ENCODE results near the gene RNF181.
"Not testable (repeated sequence)": the region's sequence is repeated elsewhere in the genome, so short reads cannot be mapped to it uniquely, and the experiment has no call there.

RNF181 gene

DNA sequence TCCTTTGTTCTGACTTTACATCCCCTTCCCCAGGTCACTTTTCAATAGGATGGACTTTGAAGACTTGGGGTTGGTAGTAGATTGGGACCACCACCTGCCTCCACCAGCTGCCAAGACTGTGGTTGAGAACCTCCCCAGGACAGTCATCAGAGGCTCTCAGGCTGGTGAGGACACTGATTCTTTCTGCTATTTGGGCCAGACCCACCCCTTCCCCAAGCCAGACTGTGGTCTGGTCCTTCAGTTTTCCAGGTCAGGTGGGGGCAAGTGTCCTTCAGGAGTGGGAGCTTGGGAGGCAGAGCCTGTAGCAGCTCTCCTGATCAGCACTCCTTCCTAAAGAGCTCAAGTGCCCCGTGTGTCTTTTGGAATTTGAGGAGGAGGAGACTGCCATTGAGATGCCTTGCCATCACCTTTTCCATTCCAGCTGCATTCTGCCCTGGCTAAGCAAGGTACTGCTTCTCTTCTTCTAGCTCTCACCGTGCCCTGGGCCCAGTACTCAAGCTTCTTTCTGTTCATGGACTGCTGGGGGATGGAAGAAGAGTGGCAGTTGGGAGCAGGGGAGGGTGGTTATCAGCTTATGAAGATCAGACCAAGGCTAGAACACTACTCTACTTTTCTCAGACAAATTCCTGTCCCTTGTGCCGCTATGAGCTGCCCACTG, 1.1 kb downstream of the RNF181 start:
- 57 to 100% methylated on average over 1 of the region's 3 CpGs for WGBS, 2 experiments (ENCODE audit: insufficient coverage in 2 of 2)
- H3K9me3 ChIP-seq (ENCODE audit: control insufficient read depth, low read length), result no peaks in the 10 kb centered on the region
- H3K4me1 ChIP-seq (ENCODE audit: control insufficient read depth, insufficient read depth, low read length, poor library complexity, severe bottlenecking), result peaks cover 6% of the 10 kb centered on the region
- no peak overlapping the region for H3K27ac ChIP-seq (ENCODE audit: low read depth, low read length, severe bottlenecking)
- peaks cover 38% of the 10 kb centered on the region for H3K36me3 ChIP-seq (ENCODE audit: control insufficient read depth, insufficient read depth, low read length)
- peak overlapping the region; percentile 69 for H3K4me3 ChIP-seq (ENCODE audit: extremely low read depth, insufficient read depth, low read length, poor library complexity, severe bottlenecking)

DNA sequence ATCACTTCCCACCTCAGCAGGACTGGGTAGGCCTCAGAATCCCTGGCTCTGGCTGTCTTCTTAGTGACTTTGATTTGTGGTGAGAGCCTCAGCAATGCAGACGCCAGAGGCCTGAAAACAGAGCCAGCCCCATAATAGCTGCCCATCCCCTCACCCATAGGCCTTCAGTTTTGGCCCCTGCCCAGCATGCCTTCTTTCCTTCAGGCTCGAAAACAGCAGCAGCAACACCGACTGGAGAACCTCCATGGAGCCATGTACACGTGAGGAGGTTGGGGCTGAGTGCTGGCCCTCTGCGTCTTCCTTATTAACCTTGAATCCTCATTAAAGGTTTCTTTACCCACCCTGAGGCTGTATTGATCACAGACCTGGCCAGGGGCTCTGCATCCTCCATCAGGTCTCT, 1.7 kb downstream of the RNF181 start:
- H3K27ac ChIP-seq (ENCODE audit: low read depth, low read length, severe bottlenecking), result no peak overlapping the region
- WGBS, 2 experiments (ENCODE audit: insufficient coverage in 2 of 2), result 85 to 99% methylated on average over 5 of the region's 5 CpGs
- H3K9me3 ChIP-seq (ENCODE audit: control insufficient read depth, low read length), result no peaks in the 10 kb centered on the region
- peaks cover 38% of the 10 kb centered on the region for H3K36me3 ChIP-seq (ENCODE audit: control insufficient read depth, insufficient read depth, low read length)
- no peak overlapping the region for H3K4me3 ChIP-seq (ENCODE audit: extremely low read depth, insufficient read depth, low read length, poor library complexity, severe bottlenecking)
- H3K4me1 ChIP-seq (ENCODE audit: control insufficient read depth, insufficient read depth, low read length, poor library complexity, severe bottlenecking), result peaks cover 6% of the 10 kb centered on the region

DNA sequence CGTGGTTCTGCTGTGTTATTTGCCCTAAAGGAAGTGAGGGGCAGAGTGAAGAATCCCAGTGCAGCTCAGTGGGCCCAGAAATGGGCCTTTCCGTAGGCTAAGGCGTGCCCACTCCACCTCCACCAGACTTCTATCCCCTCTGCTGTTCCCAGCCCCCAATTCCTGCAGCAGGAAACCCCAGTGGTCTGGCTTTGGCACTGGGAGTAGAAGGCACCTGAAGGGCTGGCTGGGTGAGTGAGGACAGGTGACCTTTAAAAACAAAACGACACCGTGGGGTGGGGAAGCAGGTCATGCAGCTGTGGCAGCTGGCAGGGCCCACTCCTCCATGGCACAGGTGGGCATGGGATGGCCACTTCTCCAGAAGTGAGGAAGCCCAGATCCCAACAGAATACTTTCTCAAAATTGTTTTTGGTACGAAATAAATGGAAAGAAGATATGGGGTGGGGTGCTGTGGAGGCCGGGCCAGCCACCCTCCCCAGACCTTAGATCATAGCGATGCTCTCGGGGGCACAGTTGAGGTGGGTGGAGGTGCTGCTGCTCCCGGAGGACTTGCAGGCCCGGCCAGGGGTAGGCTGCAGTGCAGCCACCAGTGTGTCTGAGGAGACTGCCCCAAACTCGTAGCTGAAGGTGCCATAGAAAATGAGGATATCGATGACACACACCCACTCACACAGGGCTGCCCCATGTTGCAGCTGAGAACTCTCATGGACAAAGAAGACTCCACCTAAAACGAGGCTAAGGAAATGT, 3.2 kb downstream of the RNF181 start:
- Histone ChIP-seq H3K9me3 (ENCODE audit: control insufficient read depth, low read length) (no peaks in the 10 kb centered on the region), H3K36me3 (ENCODE audit: control insufficient read depth, insufficient read depth, low read length) (peaks cover 38% of the 10 kb centered on the region), H3K4me3 (ENCODE audit: extremely low read depth, insufficient read depth, low read length, poor library complexity, severe bottlenecking) (no peak overlapping the region), H3K4me1 (ENCODE audit: control insufficient read depth, insufficient read depth, low read length, poor library complexity, severe bottlenecking) (peaks cover 8% of the 10 kb centered on the region), H3K27ac (ENCODE audit: low read depth, low read length, severe bottlenecking) (no peak overlapping the region)
- WGBS, 2 experiments (ENCODE audit: insufficient coverage in 2 of 2), result 87 to 95% methylated on average over 10 to 12 of the region's 14 CpGs

GRCh38 chr2:85599468-85600234, 4.1 kb downstream of the RNF181 start:
- Histone ChIP-seq H3K9me3 (ENCODE audit: control insufficient read depth, low read length) (no peaks in the 10 kb centered on the region), H3K4me3 (ENCODE audit: extremely low read depth, insufficient read depth, low read length, poor library complexity, severe bottlenecking) (no peak overlapping the region), H3K36me3 (ENCODE audit: control insufficient read depth, insufficient read depth, low read length) (peaks cover 41% of the 10 kb centered on the region), H3K4me1 (ENCODE audit: control insufficient read depth, insufficient read depth, low read length, poor library complexity, severe bottlenecking) (peaks cover 10% of the 10 kb centered on the region), H3K27ac (ENCODE audit: low read depth, low read length, severe bottlenecking) (no peak overlapping the region)
- 88 to 92% methylated on average over 13 to 17 of the region's 17 CpGs for WGBS, 2 experiments (ENCODE audit: insufficient coverage in 2 of 2)

GRCh38 chr2:85600235-85600575, 4.7 kb downstream of the RNF181 start:
- Histone ChIP-seq H3K4me1 (ENCODE audit: control insufficient read depth, insufficient read depth, low read length, poor library complexity, severe bottlenecking) (peaks cover 12% of the 10 kb centered on the region), H3K27ac (ENCODE audit: low read depth, low read length, severe bottlenecking) (no peak overlapping the region), H3K9me3 (ENCODE audit: control insufficient read depth, low read length) (no peaks in the 10 kb centered on the region), H3K36me3 (ENCODE audit: control insufficient read depth, insufficient read depth, low read length) (peaks cover 45% of the 10 kb centered on the region), H3K4me3 (ENCODE audit: extremely low read depth, insufficient read depth, low read length, poor library complexity, severe bottlenecking) (no peak overlapping the region)
- 86 to 100% methylated on average over 1 to 3 of the region's 3 CpGs for WGBS, 2 experiments (ENCODE audit: insufficient coverage in 2 of 2)

GRCh38 chr2:85600951-85601770, 5.6 kb downstream of the RNF181 start:
- H3K27ac ChIP-seq (ENCODE audit: low read depth, low read length, severe bottlenecking), result no peak overlapping the region
- no peaks in the 10 kb centered on the region for H3K9me3 ChIP-seq (ENCODE audit: control insufficient read depth, low read length)
- H3K4me3 ChIP-seq (ENCODE audit: extremely low read depth, insufficient read depth, low read length, poor library complexity, severe bottlenecking), result peak overlapping the region; percentile 82
- H3K4me1 ChIP-seq (ENCODE audit: control insufficient read depth, insufficient read depth, low read length, poor library complexity, severe bottlenecking), result peaks cover 13% of the 10 kb centered on the region
- WGBS, 2 experiments (ENCODE audit: insufficient coverage in 2 of 2), result 93 to 96% methylated on average over 3 of the region's 6 CpGs
- peaks cover 45% of the 10 kb centered on the region for H3K36me3 ChIP-seq (ENCODE audit: control insufficient read depth, insufficient read depth, low read length)

DNA sequence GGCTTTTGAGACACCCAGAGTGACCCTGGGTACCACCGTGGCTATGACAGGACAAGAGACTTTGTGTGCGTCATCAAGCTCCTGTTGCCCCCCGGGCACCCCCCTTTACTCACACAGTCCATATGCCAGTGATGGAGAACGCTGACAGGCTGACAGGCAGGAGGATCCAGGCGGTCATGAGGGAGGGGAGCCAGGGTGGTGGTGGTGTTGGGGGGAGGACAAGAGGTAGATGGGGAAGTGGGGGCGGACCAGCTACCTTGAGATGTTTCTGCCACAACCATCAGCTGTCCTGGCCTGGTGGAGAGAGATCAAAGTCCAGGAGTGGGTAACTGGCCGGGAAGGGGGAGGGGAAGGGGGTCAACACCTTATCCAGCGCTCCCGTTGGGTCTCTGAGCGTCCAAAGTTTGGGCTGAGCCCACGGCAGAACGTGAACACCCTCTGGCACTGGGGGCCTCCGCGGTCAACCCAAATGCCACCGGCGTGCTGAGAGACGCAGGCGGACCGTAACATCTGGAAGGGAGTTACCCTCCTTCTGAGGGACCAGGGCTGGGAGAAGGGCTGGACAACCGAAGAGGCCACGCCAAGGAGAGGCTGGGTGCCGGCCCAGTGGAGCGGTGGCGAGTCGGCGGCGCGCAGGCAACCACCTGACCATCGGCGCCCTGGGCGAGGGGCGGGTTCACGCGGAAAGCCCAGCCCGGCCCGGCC, 6.4 kb downstream of the RNF181 start:
- peak overlapping the region; percentile 82 for H3K4me3 ChIP-seq (ENCODE audit: extremely low read depth, insufficient read depth, low read length, poor library complexity, severe bottlenecking)
- H3K27ac ChIP-seq (ENCODE audit: low read depth, low read length, severe bottlenecking), result no peak overlapping the region
- no peaks in the 10 kb centered on the region for H3K9me3 ChIP-seq (ENCODE audit: control insufficient read depth, low read length)
- peaks cover 13% of the 10 kb centered on the region for H3K4me1 ChIP-seq (ENCODE audit: control insufficient read depth, insufficient read depth, low read length, poor library complexity, severe bottlenecking)
- 6 to 8% methylated on average over 21 to 32 of the region's 36 CpGs for whole genome bisulfite sequencing, 2 experiments (ENCODE audit: insufficient coverage in 2 of 2)
- H3K36me3 ChIP-seq (ENCODE audit: control insufficient read depth, insufficient read depth, low read length), result peaks cover 38% of the 10 kb centered on the region

GRCh38 chr2:85602476-85603234, 7.1 kb downstream of the RNF181 start, which contains the start of gene TMEM150A:
Gene TMEM150A, minus strand, starts transcription at chr2:85602698. Its CDS starts 750 bp downstream, at chr2:85601948.
- Histone ChIP-seq H3K36me3 (ENCODE audit: control insufficient read depth, insufficient read depth, low read length) (peaks cover 35% of the 10 kb centered on the region), H3K4me1 (ENCODE audit: control insufficient read depth, insufficient read depth, low read length, poor library complexity, severe bottlenecking) (peaks cover 16% of the 10 kb centered on the region), H3K9me3 (ENCODE audit: control insufficient read depth, low read length) (no peaks in the 10 kb centered on the region), H3K4me3 (ENCODE audit: extremely low read depth, insufficient read depth, low read length, poor library complexity, severe bottlenecking) (peak within 1 kb of the TSS; percentile 82), H3K27ac (ENCODE audit: low read depth, low read length, severe bottlenecking) (peak within 1 kb of the TSS; percentile 60)
- 0% methylated on average over 58 to 64 of the region's 73 CpGs for WGBS, 2 experiments (ENCODE audit: insufficient coverage in 2 of 2)

GRCh38 chr2:85604133-85604444, 8.5 kb downstream of the RNF181 start:
- H3K36me3 ChIP-seq (ENCODE audit: control insufficient read depth, insufficient read depth, low read length), result peaks cover 34% of the 10 kb centered on the region
- not testable (repeated sequence) for H3K27ac ChIP-seq (ENCODE audit: low read depth, low read length, severe bottlenecking); H3K9me3 ChIP-seq (ENCODE audit: control insufficient read depth, low read length); H3K4me3 ChIP-seq (ENCODE audit: extremely low read depth, insufficient read depth, low read length, poor library complexity, severe bottlenecking)
- WGBS, 2 experiments (ENCODE audit: insufficient coverage in 2 of 2), result 86 to 100% methylated on average over 2 to 3 of the region's 3 CpGs
- peaks cover 21% of the 10 kb centered on the region for H3K4me1 ChIP-seq (ENCODE audit: control insufficient read depth, insufficient read depth, low read length, poor library complexity, severe bottlenecking)
